AG10803 (cell line): ENCODE data around the gene AMOTL1.

Experiments used
- DNase-seq: peaks from one replicate; pipeline ENCODE4 v3.0.0; 2010; ENCODE audit warnings: low read depth
- H3K4me3 ChIP-seq: 2 replicates; pipeline ENCODE4 v1.5.1; 2011; ENCODE audit warnings: mild to moderate bottlenecking, low read length, control low read depth
- CTCF ChIP-seq: conservative IDR thresholded peaks from 2 replicates; pipeline ENCODE4 v1.5.1; 2011; ENCODE audit warnings: mild to moderate bottlenecking, low read length, control low read depth, inconsistent platforms

The AMOTL1 gene

GRCh38 chr11:94728541-94728940, 39.6 kb upstream of the AMOTL1 start:
- H3K4me3 ChIP-seq = no peak overlapping the region
- TF ChIP-seq CTCF = no peak
- DNase-seq = peak; percentile 91

- no peak overlapping the region for H3K4me3 ChIP-seq
- DNase-seq = no peak
- TF ChIP-seq CTCF = no peak
These were observed 39.0 kb upstream of the AMOTL1 start for GRCh38 chr11:94728966-94729751.

GRCh38 chr11:94730153-94730552, 38.0 kb upstream of the AMOTL1 start:
- no peak overlapping the region for H3K4me3 ChIP-seq
- TF ChIP-seq CTCF = no peak
- no peak for DNase-seq

- H3K4me3 ChIP-seq = no peak overlapping the region
- DNase-seq = peak; percentile 89
- no peak for TF ChIP-seq CTCF
These were observed 36.1 kb upstream of the AMOTL1 start for GRCh38 chr11:94731880-94732601.

- TF ChIP-seq CTCF = no peak
- peak; percentile 59 for DNase-seq
- no peak overlapping the region for H3K4me3 ChIP-seq
These were observed 35.4 kb upstream of the AMOTL1 start for GRCh38 chr11:94732617-94733281.

- H3K4me3 ChIP-seq = no peak overlapping the region
- DNase-seq = no peak
- no peak for TF ChIP-seq CTCF
These were observed 33.4 kb upstream of the AMOTL1 start for GRCh38 chr11:94734563-94735275.
